HCT116 (cell line): ENCODE results near the gene MRPS7.

Experiments used
- EZH2phosphoT487 ChIP-seq: fragments of 200-600 bp; IDR thresholded peaks from 2 replicates; pipeline ENCODE4 v1.6.1; 2018; ENCODE audit warnings: antibody characterized with exemption, borderline replicate concordance
- POLR2A ChIP-seq: IDR thresholded peaks from 2 replicates; pipeline ENCODE4 v1.7.0; 2011; ENCODE audit warnings: borderline replicate concordance; ENCODE audit not compliant: insufficient read depth, insufficient read length; ENCODE audit errors: extremely low read depth

- TF ChIP-seq EZH2phosphoT487 = no peak
- TF ChIP-seq POLR2A = no peak
These were observed 38.6 kb downstream of the MRPS7 start for GRCh38 chr17:75300280-75300679.
